ENCODE measurements around the gene NRG3. TPM values are rescaled to one million over a fixed set of nuclear protein-coding genes. Genes with fewer than 3 reads are reported as not detected.

NRG3 gene
- total RNA-seq, 2 donors from 2014 or later, result not detected

DNA sequence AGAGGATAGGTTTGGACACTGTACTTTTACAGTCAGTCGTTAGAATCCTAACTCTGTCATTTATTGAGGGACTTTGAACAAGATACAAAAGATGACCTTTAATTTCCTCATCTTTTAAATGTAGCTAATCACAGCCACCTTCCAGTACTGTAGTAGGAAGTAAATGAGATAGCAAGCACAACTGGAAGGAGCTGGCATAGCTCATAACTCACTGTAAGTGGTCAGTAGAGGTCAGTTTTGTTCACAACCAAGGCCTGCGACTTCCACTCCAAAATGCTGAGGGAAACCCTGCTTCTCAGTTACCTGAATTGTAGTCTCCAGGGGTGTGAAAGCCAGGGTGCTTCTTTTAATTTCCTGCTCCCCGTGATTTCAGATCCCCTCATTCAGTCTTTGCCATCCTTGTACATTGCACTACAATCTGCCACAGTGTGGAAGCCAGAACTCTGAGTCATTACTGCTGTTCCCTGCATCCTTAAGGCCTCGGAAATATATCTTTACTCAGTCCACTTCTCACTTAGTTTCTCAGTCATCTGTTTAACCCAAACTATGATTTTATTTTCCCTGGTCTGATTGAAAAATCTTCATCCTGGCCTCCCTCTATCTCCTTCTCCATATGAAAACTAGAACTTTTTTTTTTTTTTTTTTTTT, 361.2 kb downstream of the NRG3 start:
- no peaks in the 10 kb centered on the region for H3K9me3 ChIP-seq (ENCODE audit: control insufficient read depth, low read length, poor library complexity, severe bottlenecking)
- ATAC-seq, result no peak
- H3K27me3 Mint-ChIP-seq, result no peaks in the 10 kb centered on the region
- no peak overlapping the region for H3K27ac Mint-ChIP-seq
- no peaks in the 10 kb centered on the region for H3K36me3 Mint-ChIP-seq (ENCODE audit: low read depth)
- H3K4me3 Mint-ChIP-seq, result no peak overlapping the region
- DNase-seq, result no peak
- H3K4me1 Mint-ChIP-seq, result no peaks in the 10 kb centered on the region

GRCh38 chr10:82238291-82238690, 363.3 kb downstream of the NRG3 start:
- ATAC-seq (no peak), DNase-seq (no peak)
- no peaks in the 10 kb centered on the region for H3K36me3 Mint-ChIP-seq (ENCODE audit: low read depth)
- H3K27ac Mint-ChIP-seq, result no peak overlapping the region
- H3K27me3 Mint-ChIP-seq, result no peaks in the 10 kb centered on the region
- no peak overlapping the region for H3K4me3 Mint-ChIP-seq
- H3K4me1 Mint-ChIP-seq, result no peaks in the 10 kb centered on the region
- no peaks in the 10 kb centered on the region for H3K9me3 ChIP-seq (ENCODE audit: control insufficient read depth, low read length, poor library complexity, severe bottlenecking)

- Mint-ChIP-seq H3K4me3 (no peak overlapping the region), H3K27ac (no peak overlapping the region), H3K36me3 (ENCODE audit: low read depth) (no peaks in the 10 kb centered on the region), H3K27me3 (no peaks in the 10 kb centered on the region), H3K4me1 (no peaks in the 10 kb centered on the region)
- H3K9me3 ChIP-seq (ENCODE audit: control insufficient read depth, low read length, poor library complexity, severe bottlenecking), result no peaks in the 10 kb centered on the region
- ATAC-seq (no peak), DNase-seq (no peak)
Observed at GRCh38 chr10:82240408-82240807, 365.4 kb downstream of the NRG3 start.

DNA sequence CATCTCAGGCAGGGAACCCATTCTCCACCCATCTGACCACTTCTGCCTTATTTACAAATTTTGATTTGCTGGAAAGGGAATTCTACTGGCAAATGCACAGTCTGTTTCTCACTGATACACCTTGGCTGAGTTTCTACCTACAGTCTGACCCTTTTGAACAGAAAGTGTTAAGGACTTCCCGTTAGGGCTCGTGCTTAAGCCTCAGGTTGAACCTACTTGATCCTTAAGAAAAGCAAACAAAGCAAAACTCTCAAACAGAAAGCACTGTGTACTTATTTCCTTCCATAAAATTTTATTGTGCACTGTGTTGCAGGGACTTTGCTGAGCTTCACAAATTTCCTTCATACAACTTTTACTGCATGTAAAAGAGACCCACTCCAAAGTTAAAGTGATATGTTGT, 367.8 kb downstream of the NRG3 start:
- H3K4me3 Mint-ChIP-seq, result no peak overlapping the region
- no peaks in the 10 kb centered on the region for H3K27me3 Mint-ChIP-seq
- H3K36me3 Mint-ChIP-seq (ENCODE audit: low read depth), result no peaks in the 10 kb centered on the region
- no peaks in the 10 kb centered on the region for H3K4me1 Mint-ChIP-seq
- H3K27ac Mint-ChIP-seq, result no peak overlapping the region
- no peak for ATAC-seq
- DNase-seq, result no peak
- no peaks in the 10 kb centered on the region for H3K9me3 ChIP-seq (ENCODE audit: control insufficient read depth, low read length, poor library complexity, severe bottlenecking)

- Mint-ChIP-seq H3K27me3 (no peaks in the 10 kb centered on the region), H3K4me1 (no peaks in the 10 kb centered on the region), H3K36me3 (ENCODE audit: low read depth) (no peaks in the 10 kb centered on the region), H3K4me3 (no peak overlapping the region), H3K27ac (no peak overlapping the region)
- H3K9me3 ChIP-seq (ENCODE audit: control insufficient read depth, low read length, poor library complexity, severe bottlenecking), result no peaks in the 10 kb centered on the region
- ATAC-seq (no peak), DNase-seq (no peak)
Observed at GRCh38 chr10:82245157-82245556, 370.2 kb downstream of the NRG3 start.

- no peaks in the 10 kb centered on the region for H3K4me1 Mint-ChIP-seq
- DNase-seq (no peak), ATAC-seq (no peak)
- no peaks in the 10 kb centered on the region for H3K36me3 Mint-ChIP-seq (ENCODE audit: low read depth)
- no peak overlapping the region for H3K4me3 Mint-ChIP-seq
- H3K9me3 ChIP-seq (ENCODE audit: control insufficient read depth, low read length, poor library complexity, severe bottlenecking), result no peaks in the 10 kb centered on the region
- no peaks in the 10 kb centered on the region for H3K27me3 Mint-ChIP-seq
- no peak overlapping the region for H3K27ac Mint-ChIP-seq
Observed at GRCh38 chr10:82245906-82246560, 371.0 kb downstream of the NRG3 start.

- Mint-ChIP-seq H3K36me3 (ENCODE audit: low read depth) (no peaks in the 10 kb centered on the region), H3K27me3 (no peaks in the 10 kb centered on the region), H3K4me3 (no peak overlapping the region), H3K27ac (no peak overlapping the region), H3K4me1 (no peaks in the 10 kb centered on the region)
- DNase-seq, result no peak
- H3K9me3 ChIP-seq (ENCODE audit: control insufficient read depth, low read length, poor library complexity, severe bottlenecking), result no peaks in the 10 kb centered on the region
- no peak for ATAC-seq
Observed at GRCh38 chr10:82249141-82249540, 374.1 kb downstream of the NRG3 start.

DNA sequence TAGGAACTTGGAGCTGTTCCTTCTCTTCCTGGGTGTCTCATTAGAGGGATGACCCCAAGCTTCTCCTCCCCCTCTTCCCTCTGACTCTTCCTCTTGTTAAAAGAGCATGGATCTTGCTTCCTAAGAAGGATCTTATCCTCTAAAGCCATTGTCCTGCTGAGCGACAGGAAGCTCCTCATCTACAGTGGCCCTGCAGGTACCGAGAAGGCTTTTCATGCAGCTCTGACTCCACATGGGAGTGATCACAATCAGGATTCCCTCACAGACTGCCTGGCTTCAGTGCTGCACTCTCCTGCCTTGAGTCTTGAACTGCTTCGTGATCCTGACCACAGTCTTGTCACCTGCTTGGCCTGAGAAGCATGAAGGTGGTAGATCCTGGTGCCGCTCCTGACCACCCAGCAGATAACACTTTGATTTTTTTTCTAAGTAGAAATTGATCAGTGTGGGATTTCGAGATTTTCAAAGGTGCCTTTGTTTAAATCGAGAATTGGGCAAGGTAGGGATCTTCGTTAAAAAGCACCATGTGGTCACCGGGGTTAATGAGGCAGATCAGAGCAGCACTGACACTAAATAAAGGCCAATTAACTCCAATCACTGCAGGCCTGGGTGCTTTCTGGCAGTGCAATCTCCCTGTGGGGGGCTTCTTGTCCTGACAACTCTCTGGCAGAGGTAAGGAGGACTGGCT, 376.4 kb downstream of the NRG3 start:
- DNase-seq, result no peak
- ATAC-seq, result no peak
- H3K9me3 ChIP-seq (ENCODE audit: control insufficient read depth, low read length, poor library complexity, severe bottlenecking), result no peaks in the 10 kb centered on the region
- H3K4me1 Mint-ChIP-seq, result no peaks in the 10 kb centered on the region
- H3K27me3 Mint-ChIP-seq, result no peaks in the 10 kb centered on the region
- no peak overlapping the region for H3K4me3 Mint-ChIP-seq
- no peaks in the 10 kb centered on the region for H3K36me3 Mint-ChIP-seq (ENCODE audit: low read depth)
- H3K27ac Mint-ChIP-seq, result no peak overlapping the region

GRCh38 chr10:82252081-82252480, 377.1 kb downstream of the NRG3 start:
- DNase-seq, result no peak
- no peak for ATAC-seq
- no peak overlapping the region for H3K27ac Mint-ChIP-seq
- H3K36me3 Mint-ChIP-seq (ENCODE audit: low read depth), result no peaks in the 10 kb centered on the region
- no peaks in the 10 kb centered on the region for H3K4me1 Mint-ChIP-seq
- no peaks in the 10 kb centered on the region for H3K27me3 Mint-ChIP-seq
- H3K4me3 Mint-ChIP-seq, result no peak overlapping the region
- no peaks in the 10 kb centered on the region for H3K9me3 ChIP-seq (ENCODE audit: control insufficient read depth, low read length, poor library complexity, severe bottlenecking)

- ATAC-seq (no peak), DNase-seq (no peak)
- Mint-ChIP-seq H3K27me3 (no peaks in the 10 kb centered on the region), H3K4me3 (no peak overlapping the region), H3K4me1 (no peaks in the 10 kb centered on the region), H3K27ac (no peak overlapping the region), H3K36me3 (ENCODE audit: low read depth) (no peaks in the 10 kb centered on the region)
- no peaks in the 10 kb centered on the region for H3K9me3 ChIP-seq (ENCODE audit: control insufficient read depth, low read length, poor library complexity, severe bottlenecking)
Observed at GRCh38 chr10:82254237-82254636, 379.2 kb downstream of the NRG3 start.

GRCh38 chr10:82256275-82256674, 381.3 kb downstream of the NRG3 start:
- DNase-seq, result no peak
- ATAC-seq, result no peak

GRCh38 chr10:82266438-82266837, 391.4 kb downstream of the NRG3 start:
- Mint-ChIP-seq H3K36me3 (ENCODE audit: low read depth) (no peaks in the 10 kb centered on the region), H3K27me3 (no peaks in the 10 kb centered on the region), H3K4me1 (no peaks in the 10 kb centered on the region), H3K4me3 (no peak overlapping the region), H3K27ac (no peak overlapping the region)
- DNase-seq (no peak), ATAC-seq (no peak)
- H3K9me3 ChIP-seq (ENCODE audit: control insufficient read depth, low read length, poor library complexity, severe bottlenecking), result no peaks in the 10 kb centered on the region

More at GRCh38 chr10:82256275-82256674, 381.3 kb downstream of the NRG3 start:
- Mint-ChIP-seq H3K36me3 (ENCODE audit: low read depth) (no peaks in the 10 kb centered on the region), H3K4me3 (no peak overlapping the region), H3K27me3 (no peaks in the 10 kb centered on the region), H3K4me1 (no peaks in the 10 kb centered on the region), H3K27ac (no peak overlapping the region)
- H3K9me3 ChIP-seq (ENCODE audit: control insufficient read depth, low read length, poor library complexity, severe bottlenecking), result no peaks in the 10 kb centered on the region

DNA sequence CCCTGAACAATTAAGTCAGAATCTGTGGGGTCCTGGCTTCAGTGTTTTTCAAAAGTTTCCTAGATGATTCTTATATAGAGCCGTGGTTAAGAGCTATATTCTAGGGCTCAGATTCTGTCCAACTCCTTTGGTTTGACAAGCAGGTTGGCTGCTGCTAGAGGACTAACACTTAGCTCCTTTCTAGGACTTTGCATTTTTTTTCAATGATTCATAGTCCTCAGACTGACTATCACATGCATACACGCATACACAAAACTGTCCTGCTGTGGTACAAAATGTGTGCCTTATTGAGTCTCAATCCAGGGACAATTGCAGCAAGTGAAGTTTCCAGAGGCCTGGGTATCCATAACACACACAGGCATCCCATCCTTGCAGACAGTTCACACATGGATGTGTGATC, 392.0 kb downstream of the NRG3 start:
- H3K9me3 ChIP-seq (ENCODE audit: control insufficient read depth, low read length, poor library complexity, severe bottlenecking), result no peaks in the 10 kb centered on the region
- ATAC-seq (no peak), DNase-seq (no peak)
- no peaks in the 10 kb centered on the region for H3K4me1 Mint-ChIP-seq
- H3K36me3 Mint-ChIP-seq (ENCODE audit: low read depth), result no peaks in the 10 kb centered on the region
- H3K27me3 Mint-ChIP-seq, result no peaks in the 10 kb centered on the region
- H3K27ac Mint-ChIP-seq, result no peak overlapping the region
- no peak overlapping the region for H3K4me3 Mint-ChIP-seq

GRCh38 chr10:82267465-82267864, 392.5 kb downstream of the NRG3 start:
- H3K9me3 ChIP-seq (ENCODE audit: control insufficient read depth, low read length, poor library complexity, severe bottlenecking), result no peaks in the 10 kb centered on the region
- DNase-seq (no peak), ATAC-seq (no peak)
- H3K4me3 Mint-ChIP-seq, result no peak overlapping the region
- no peak overlapping the region for H3K27ac Mint-ChIP-seq
- no peaks in the 10 kb centered on the region for H3K36me3 Mint-ChIP-seq (ENCODE audit: low read depth)
- no peaks in the 10 kb centered on the region for H3K27me3 Mint-ChIP-seq
- no peaks in the 10 kb centered on the region for H3K4me1 Mint-ChIP-seq

Measured in T-helper 17 cell (primary cell).